ENCODE data around the gene MIA3. TPM values are rescaled to one million over a fixed set of nuclear protein-coding genes. Genes with fewer than 3 reads are reported as not detected.
"Not testable (repeated sequence)": the region's sequence is repeated elsewhere in the genome, so short reads cannot be mapped to it uniquely, and the experiment has no call there.

Gene MIA3
- polyA plus RNA-seq, 1 donor, result 57.4 TPM

DNA sequence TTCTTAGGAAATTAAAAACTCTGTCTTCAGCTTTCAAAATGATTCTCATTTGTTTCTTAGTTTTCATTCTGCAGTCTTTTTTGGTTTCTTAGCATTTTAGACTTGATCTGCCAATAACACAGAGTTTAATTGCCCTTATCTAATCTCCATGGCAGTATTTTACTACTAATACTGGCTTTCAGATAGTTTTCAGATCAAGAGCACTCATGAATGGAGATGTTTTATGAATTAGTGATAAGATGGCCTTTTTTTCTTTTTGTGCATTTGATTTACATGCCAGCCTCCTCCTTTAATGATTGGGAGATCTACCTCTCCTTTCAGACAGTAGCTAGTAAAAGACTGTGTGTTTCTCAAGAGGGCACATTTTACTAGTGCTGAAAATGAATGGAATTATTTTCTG is 5.6 kb downstream of the MIA3 start:
- DNase-seq, result no peak

DNA sequence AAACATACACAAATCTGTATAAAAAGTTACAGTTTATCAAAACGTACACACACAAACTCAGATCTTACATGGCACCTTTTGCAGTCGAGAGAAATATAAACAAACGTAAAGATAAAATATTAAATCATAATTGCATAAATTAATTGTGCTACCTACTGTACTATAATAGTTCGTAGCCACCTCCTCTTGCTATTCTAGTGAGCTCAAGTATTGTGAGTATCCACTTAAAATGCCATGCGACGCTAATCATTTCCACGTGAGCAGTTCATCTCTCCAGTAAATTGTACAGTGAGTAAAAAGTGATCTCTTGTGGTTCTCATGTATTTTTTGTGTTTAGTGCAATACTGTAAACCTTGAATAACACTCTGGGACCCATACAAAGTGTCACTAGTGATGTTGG is 6.3 kb downstream of the MIA3 start:
- DNase-seq, result no peak

GRCh38 chr1:222627232-222627631 is 9.3 kb downstream of the MIA3 start:
- no peak for DNase-seq

- no peak for DNase-seq
Observed at GRCh38 chr1:222629921-222630535, 12.1 kb downstream of the MIA3 start.

- no peak for DNase-seq
Observed at GRCh38 chr1:222631611-222632208, 13.8 kb downstream of the MIA3 start.

DNA sequence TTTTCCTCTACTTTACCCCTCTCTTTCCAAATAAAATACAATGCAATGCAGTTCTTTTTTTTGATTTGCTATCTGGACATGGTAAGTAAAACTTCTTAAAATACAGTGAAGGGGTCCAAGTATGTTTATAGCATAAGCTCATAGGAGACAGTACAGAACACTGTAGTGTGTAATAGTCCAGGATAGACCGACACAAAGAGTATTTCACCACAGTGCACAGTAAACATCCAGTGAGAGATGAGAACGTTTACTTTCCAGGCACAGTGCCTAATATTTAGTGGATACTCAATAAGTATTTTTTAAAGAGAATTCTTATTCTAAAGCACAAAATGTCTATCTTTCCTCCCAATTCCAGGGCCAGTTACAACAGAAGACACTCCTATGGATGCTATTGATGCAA is 14.9 kb downstream of the MIA3 start:
- DNase-seq, result no peak

GRCh38 chr1:222634180-222635013 is 16.5 kb downstream of the MIA3 start:
- DNase-seq, result peak; percentile 82

- no peak for DNase-seq
Observed at GRCh38 chr1:222641269-222641948, 23.5 kb downstream of the MIA3 start.

GRCh38 chr1:222642468-222642867 is 24.6 kb downstream of the MIA3 start:
- no peak for DNase-seq

GRCh38 chr1:222643606-222643937 is 25.7 kb downstream of the MIA3 start:
- DNase-seq, result no peak

DNA sequence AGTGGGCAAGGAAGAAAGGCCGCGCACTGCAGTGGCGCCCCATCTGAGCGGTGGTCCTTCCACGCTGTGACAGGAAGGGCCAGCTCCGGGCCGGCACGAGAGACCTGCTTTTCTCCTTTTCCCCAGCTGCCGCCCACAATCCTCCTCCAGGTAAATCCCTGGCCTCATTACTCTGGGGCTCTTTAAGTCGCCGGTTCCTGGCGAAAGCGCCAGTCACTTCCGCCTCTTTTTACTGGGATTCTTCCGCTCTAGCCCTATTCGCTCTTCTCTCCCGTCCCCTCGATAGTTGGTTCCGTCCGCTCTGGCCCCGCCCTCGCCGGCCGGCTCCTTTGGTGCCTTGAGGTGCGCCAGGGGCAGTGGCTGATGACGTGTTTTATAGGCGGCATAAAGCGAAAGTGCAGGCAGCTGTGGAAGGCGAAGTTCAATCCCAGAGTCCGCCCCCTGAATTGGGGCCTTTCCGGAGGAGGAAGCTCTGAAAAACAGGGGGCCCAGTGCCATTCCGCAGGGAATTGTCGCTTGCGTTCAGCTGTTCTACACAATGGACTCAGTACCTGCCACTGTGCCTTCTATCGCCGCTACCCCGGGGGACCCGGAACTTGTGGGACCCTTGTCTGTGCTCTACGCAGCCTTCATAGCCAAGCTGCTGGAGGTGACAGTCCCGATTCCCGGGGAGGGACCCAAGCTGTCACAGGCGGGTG is 26.2 kb downstream of the MIA3 start:
- peak; percentile 98 for DNase-seq

GRCh38 chr1:222644636-222644980 is 26.7 kb downstream of the MIA3 start:
- DNase-seq, result no peak

DNA sequence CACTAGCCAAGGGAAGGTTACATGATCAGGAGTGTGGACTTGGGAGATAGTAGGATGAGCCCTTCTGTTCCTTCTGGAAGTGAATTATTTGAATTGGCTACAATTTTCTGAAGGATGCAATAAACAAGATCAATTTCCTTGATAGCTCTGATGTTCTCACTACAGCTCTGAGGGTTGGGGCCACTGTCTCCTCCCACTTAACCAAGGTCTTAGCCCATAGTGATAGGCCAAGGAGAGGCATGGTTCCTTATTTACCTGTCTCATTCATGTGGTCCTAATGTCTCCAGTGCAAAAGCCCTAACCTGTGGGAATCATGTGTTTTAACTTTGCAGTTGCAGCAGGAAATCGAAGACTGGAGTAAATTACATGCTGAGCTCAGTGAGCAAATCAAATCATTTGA is 34.8 kb downstream of the MIA3 start:
- no peak for DNase-seq

- DNase-seq, result no peak
Observed at GRCh38 chr1:222653178-222653827, 35.4 kb downstream of the MIA3 start.

DNA sequence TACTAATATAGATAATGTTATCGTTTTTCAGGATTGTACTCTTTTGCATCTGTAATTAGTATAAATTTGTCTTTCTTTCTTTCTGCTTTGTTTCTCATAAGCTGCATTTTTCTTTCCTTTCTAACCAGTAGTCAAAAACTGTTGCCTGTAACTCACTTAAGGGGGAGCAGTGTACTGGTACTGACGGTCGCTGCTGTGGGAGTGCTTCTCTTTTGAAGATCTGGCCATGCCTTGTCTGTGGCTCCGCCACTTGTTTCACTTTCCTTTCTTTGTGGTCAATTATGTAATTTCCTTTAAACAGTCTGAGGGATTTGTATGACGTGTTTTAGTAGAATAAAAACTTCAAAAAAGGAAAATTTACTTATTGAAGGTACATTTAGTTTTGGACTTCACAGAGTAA is 37.0 kb downstream of the MIA3 start:
- no peak for DNase-seq

DNA sequence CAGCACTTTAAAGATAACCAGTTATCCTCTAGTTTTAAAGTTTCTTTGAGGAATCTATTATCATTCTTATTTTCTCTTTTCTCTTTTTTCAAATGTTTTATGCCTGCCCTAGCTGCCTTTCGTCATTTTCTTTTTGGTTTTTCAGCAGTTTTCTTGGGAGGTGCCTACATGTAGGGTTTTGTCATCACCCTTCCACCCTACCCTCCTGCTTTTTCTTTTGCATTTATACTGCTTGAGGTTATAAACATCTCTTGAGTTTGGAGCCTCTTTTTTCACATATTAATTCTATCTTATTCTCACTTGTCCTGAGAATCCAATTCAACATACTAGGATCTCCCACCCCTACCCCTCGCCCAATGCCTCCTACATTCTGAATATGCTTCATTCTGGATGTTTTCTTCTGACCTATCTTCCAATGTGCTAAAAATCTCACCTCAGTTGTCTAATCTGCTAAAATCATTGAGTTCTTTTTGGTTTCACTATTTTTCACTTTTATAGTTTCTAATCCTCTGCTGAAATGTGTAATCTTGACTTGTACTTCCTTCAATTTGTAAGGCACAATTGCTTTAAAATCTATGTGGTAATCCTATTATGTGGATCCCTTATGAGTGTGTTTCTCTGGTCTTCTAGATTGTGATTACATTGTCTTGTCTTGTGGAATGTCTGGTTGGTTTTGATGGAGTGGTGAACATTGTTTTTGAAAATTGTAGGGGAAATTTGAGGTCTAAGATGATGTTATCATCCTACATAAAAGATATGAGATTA is 38.7 kb downstream of the MIA3 start:
- no peak for DNase-seq

- no peak for DNase-seq
Observed at GRCh38 chr1:222657899-222658298, 40.0 kb downstream of the MIA3 start.

DNA sequence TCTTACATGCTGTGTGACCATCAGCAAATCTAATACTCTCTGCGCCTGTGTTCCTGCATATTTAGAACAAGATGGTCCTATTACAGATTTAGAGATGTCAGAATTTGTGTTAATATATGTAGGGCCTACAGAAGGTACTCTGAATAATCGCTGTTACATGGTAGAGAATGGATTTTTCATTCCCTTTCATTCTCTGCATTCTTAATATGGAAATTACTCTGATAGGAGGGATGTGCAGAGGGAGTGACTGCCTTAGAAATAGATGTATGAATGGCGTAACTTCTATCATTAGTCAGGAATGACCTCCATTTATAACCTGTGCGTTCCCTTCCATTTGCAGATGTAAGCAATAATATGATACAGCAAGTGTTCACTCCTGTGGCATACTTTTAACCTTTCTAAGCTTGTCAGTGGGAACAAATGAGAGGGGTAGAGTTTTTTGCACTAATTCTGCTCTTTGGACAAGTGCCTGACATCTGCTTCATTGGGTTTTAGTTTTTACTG is 45.6 kb downstream of the MIA3 start:
- no peak for DNase-seq

- DNase-seq, result no peak
Observed at GRCh38 chr1:222665964-222666363, 48.1 kb downstream of the MIA3 start.

DNA sequence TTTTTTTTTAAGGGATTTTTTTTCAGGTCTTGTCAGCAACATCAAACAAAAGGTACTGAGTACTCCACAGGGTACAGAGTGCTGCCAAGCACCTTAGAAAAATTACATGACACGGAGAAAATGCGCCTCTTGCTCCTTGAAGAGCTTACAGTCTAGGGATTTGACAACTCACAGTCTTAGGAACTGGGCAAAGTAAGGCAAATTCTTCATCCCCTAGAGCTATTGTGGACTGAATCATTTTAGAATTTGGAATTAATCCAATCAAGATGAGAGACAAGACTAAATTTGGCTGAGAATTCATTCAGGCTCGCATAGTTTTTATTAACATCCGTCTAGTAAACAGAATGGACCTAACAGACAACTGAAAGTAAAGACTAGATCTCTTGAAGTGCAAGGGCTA is 50.3 kb downstream of the MIA3 start:
- not testable (repeated sequence) for DNase-seq

DNA sequence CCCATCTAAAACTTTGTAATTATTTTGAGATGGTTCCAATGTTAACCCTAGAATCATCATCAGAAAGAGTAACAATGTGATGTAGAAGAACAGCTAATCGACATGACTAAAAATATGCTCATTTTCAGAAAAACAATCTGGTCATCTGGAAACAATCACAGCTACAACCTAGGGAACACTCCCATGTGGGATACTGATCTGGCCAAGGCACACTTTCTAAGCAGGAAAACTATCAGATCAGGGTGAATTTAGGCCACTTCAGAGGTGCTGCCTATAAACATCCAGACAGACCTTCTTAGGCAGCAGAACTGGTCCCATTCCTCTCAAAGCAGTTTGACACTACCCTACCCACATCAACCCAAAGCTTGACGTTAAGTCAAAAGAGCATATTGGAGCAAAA is 51.2 kb downstream of the MIA3 start:
- DNase-seq, result not testable (repeated sequence)

Data from hindlimb muscle (tissue), 1 donor.